ENCODE results near the gene TMEM225B. TPM values are rescaled to one million over a fixed set of nuclear protein-coding genes. Genes with fewer than 3 reads are reported as not detected.
"Not testable (repeated sequence)": the region's sequence is repeated elsewhere in the genome, so short reads cannot be mapped to it uniquely, and the experiment has no call there.

Gene TMEM225B
- total and polyA plus RNA-seq, 2 of the 4 experiments (the other 2 are of a cell fraction), result 0.32 to 0.54 TPM

- H3K79me1 ChIP-seq (ENCODE audit: low read depth in 1 of 2, low read length in 2 of 2); H3K27me3 ChIP-seq (ENCODE audit: control insufficient read depth, insufficient read depth, low read length); H3K4me3 ChIP-seq (ENCODE audit: insufficient read depth, low read depth, low read length); dilution Hi-C loops (cut with HindIII; ENCODE audit: low sequenced_read_pairs, unreplicated experiment); H3K56ac ChIP-seq (ENCODE audit: extremely low read depth, insufficient read depth, low read length); H3K9ac ChIP-seq (ENCODE audit: low read depth, low read length); H4K91ac ChIP-seq (ENCODE audit: insufficient read depth, low read depth, low read length); H2BK15ac ChIP-seq (ENCODE audit: low read depth, low read length); H2AK9ac ChIP-seq (replicated peaks; ENCODE audit: low read depth, low read length, poor library complexity); H3K36me3 ChIP-seq (ENCODE audit: control insufficient read depth, insufficient read depth, low read length); H4K8ac ChIP-seq (ENCODE audit: low read depth in 2 of 2, low read length in 2 of 2); H3K9me3 ChIP-seq (ENCODE audit: control insufficient read depth, insufficient read depth, low read length); H2BK120ac ChIP-seq (ENCODE audit: low read depth, low read length); H3K9me1 ChIP-seq (ENCODE audit: insufficient read depth, low read length); H4K20me1 ChIP-seq (ENCODE audit: insufficient read depth, low read length); H3K4me2 ChIP-seq (ENCODE audit: low read depth, low read length); intact Hi-C loops (cut with micrococcal nuclease); CTCF ChIA-PET; BruUV-seq (replicated peaks); H2AFZ ChIP-seq (replicated peaks; ENCODE audit: low read length, poor library complexity); H3K18ac ChIP-seq (ENCODE audit: low read depth, low read length); H3K23ac ChIP-seq (ENCODE audit: low read depth, low read length); H2AK5ac ChIP-seq (ENCODE audit: low read depth, low read length); H2BK5ac ChIP-seq (ENCODE audit: low read depth, low read length, poor library complexity, severe bottlenecking); H3K4ac ChIP-seq (ENCODE audit: low read depth, low read length); H3K27ac ChIP-seq (ENCODE audit: insufficient read depth, low read length); in situ Hi-C loops (cut with MboI; ENCODE audit: low sequenced_read_pairs); H3K4me1 ChIP-seq (ENCODE audit: control insufficient read depth, insufficient read depth, low read length); H3K14ac ChIP-seq (replicated peaks; ENCODE audit: low read depth, low read length); ATAC-seq (ENCODE audit: low read depth); H2BK20ac ChIP-seq (ENCODE audit: low read depth, low read length); DNase-seq; POLR2A ChIA-PET (ENCODE audit: unreplicated experiment); H4K5ac ChIP-seq (ENCODE audit: low read depth, low read length): not testable (repeated sequence)
- WGBS, 2 experiments (ENCODE audit: extremely low coverage in 2 of 2, insufficient read length in 1 of 2), result no CpG with 5 or more reads among the region's 3 CpGs
Measured at GRCh38 chr7:99654626-99655025, 56.6 kb downstream of the TMEM225B start.

- H3K9ac ChIP-seq (ENCODE audit: low read depth, low read length); H3K23ac ChIP-seq (ENCODE audit: low read depth, low read length); BruUV-seq (replicated peaks); H3K27ac ChIP-seq (ENCODE audit: insufficient read depth, low read length); H3K9me3 ChIP-seq (ENCODE audit: control insufficient read depth, insufficient read depth, low read length); H2BK15ac ChIP-seq (ENCODE audit: low read depth, low read length); H3K4me1 ChIP-seq (ENCODE audit: control insufficient read depth, insufficient read depth, low read length); H2AK5ac ChIP-seq (ENCODE audit: low read depth, low read length); H3K4me3 ChIP-seq (ENCODE audit: insufficient read depth, low read depth, low read length); H2BK20ac ChIP-seq (ENCODE audit: low read depth, low read length); in situ Hi-C loops (cut with MboI; ENCODE audit: low sequenced_read_pairs); DNase-seq; H3K18ac ChIP-seq (ENCODE audit: low read depth, low read length); H3K36me3 ChIP-seq (ENCODE audit: control insufficient read depth, insufficient read depth, low read length); H2BK5ac ChIP-seq (ENCODE audit: low read depth, low read length, poor library complexity, severe bottlenecking); H4K91ac ChIP-seq (ENCODE audit: insufficient read depth, low read depth, low read length); intact Hi-C loops (cut with micrococcal nuclease); H3K27me3 ChIP-seq (ENCODE audit: control insufficient read depth, insufficient read depth, low read length); H3K14ac ChIP-seq (replicated peaks; ENCODE audit: low read depth, low read length); H3K9me1 ChIP-seq (ENCODE audit: insufficient read depth, low read length); H4K8ac ChIP-seq (ENCODE audit: low read depth in 2 of 2, low read length in 2 of 2); H3K79me1 ChIP-seq (ENCODE audit: low read depth in 1 of 2, low read length in 2 of 2); H2AFZ ChIP-seq (replicated peaks; ENCODE audit: low read length, poor library complexity); H4K20me1 ChIP-seq (ENCODE audit: insufficient read depth, low read length); H3K4me2 ChIP-seq (ENCODE audit: low read depth, low read length); POLR2A ChIA-PET (ENCODE audit: unreplicated experiment); ATAC-seq (ENCODE audit: low read depth); H2BK120ac ChIP-seq (ENCODE audit: low read depth, low read length); H4K5ac ChIP-seq (ENCODE audit: low read depth, low read length); CTCF ChIA-PET; H2AK9ac ChIP-seq (replicated peaks; ENCODE audit: low read depth, low read length, poor library complexity); H3K56ac ChIP-seq (ENCODE audit: extremely low read depth, insufficient read depth, low read length); dilution Hi-C loops (cut with HindIII; ENCODE audit: low sequenced_read_pairs, unreplicated experiment); H3K4ac ChIP-seq (ENCODE audit: low read depth, low read length): not testable (repeated sequence)
- no CpG with 5 or more reads among the region's 5 CpGs for WGBS, 2 experiments (ENCODE audit: extremely low coverage in 2 of 2, insufficient read length in 1 of 2)
Measured at GRCh38 chr7:99657879-99658278, 59.8 kb downstream of the TMEM225B start.

Data from IMR-90 (cell line).